ENCODE results near the gene ADGRL2.
"Not testable (repeated sequence)": the region's sequence is repeated elsewhere in the genome, so short reads cannot be mapped to it uniquely, and the experiment has no call there.

The ADGRL2 gene

DNA sequence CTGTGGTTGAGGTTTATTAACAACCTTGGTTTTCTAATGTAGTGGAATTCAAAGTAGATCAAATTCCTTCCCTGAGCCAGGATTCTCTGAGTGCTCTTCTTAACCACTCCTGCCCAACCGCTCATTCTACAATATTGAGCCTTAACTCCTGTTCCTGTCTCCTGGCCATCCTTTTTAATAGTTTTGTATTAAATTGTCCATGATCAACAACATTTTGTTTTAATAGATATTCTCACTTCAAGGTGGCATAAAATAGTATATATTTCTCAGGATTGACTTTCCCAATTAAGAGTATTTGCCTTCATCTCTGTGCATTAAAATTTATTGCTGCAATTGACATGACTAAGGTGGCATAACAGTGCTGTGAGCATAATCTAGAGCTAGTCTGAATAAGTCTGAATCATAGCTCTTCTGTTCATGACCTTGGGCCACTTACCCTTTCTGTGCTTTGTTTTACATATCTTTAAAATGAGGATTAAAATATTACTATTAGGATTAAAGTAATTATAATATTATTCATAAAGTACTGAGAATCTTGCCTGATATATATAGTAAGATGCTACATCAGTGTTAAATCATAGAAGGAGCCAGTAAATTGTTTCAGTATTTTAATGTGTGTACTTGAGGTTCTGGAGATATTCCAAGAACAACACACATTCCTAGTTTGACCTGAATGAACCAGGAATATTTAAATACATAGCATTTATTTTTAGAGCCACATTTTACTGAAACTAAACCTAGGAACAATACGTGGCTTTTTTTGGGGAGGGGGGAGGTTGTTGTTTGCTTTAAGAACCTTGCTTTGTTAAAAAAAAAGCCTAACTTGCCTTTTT, 76.4 kb downstream of the ADGRL2 start:
- Histone ChIP-seq H3K4me1 (no peaks in the 10 kb centered on the region), H3K4me3 (ENCODE audit: low read depth, low read length) (no peak overlapping the region), H3K9me3 (no peaks in the 10 kb centered on the region), H3K27me3 (no peaks in the 10 kb centered on the region), H3K36me3 (no peaks in the 10 kb centered on the region)
- DNase-seq: no peak
- TF ChIP-seq CTCF (IDR thresholded peaks at IDR 0.05; ENCODE audit: low read depth, low read length): no peak

- no peaks in the 10 kb centered on the region for H3K4me1 ChIP-seq
- no peaks in the 10 kb centered on the region for H3K36me3 ChIP-seq
- no peak for TF ChIP-seq CTCF (IDR thresholded peaks at IDR 0.05; ENCODE audit: low read depth, low read length)
- H3K9me3 ChIP-seq: no peaks in the 10 kb centered on the region
- no peak overlapping the region for H3K4me3 ChIP-seq (ENCODE audit: low read depth, low read length)
- no peak for DNase-seq
- H3K27me3 ChIP-seq: no peaks in the 10 kb centered on the region
These were observed 77.2 kb downstream of the ADGRL2 start for GRCh38 chr1:81877940-81878339.

GRCh38 chr1:81878538-81878937, 77.8 kb downstream of the ADGRL2 start:
- no peaks in the 10 kb centered on the region for H3K4me1 ChIP-seq
- DNase-seq: no peak

GRCh38 chr1:81880781-81881180, 80.0 kb downstream of the ADGRL2 start:
- no peak for DNase-seq
- no peak overlapping the region for H3K4me3 ChIP-seq (ENCODE audit: low read depth, low read length)

More at GRCh38 chr1:81878538-81878937, 77.8 kb downstream of the ADGRL2 start:
- H3K27me3 ChIP-seq: no peaks in the 10 kb centered on the region
- H3K36me3 ChIP-seq: no peaks in the 10 kb centered on the region
- TF ChIP-seq CTCF (IDR thresholded peaks at IDR 0.05; ENCODE audit: low read depth, low read length): no peak
- H3K4me3 ChIP-seq (ENCODE audit: low read depth, low read length): no peak overlapping the region
- no peaks in the 10 kb centered on the region for H3K9me3 ChIP-seq

GRCh38 chr1:81885291-81885690, 84.6 kb downstream of the ADGRL2 start:
- no peak for TF ChIP-seq CTCF (IDR thresholded peaks at IDR 0.05; ENCODE audit: low read depth, low read length)
- no peak for DNase-seq
- no peak overlapping the region for H3K4me3 ChIP-seq (ENCODE audit: low read depth, low read length)
- no peaks in the 10 kb centered on the region for H3K9me3 ChIP-seq
- no peaks in the 10 kb centered on the region for H3K4me1 ChIP-seq
- H3K27me3 ChIP-seq: no peaks in the 10 kb centered on the region
- no peaks in the 10 kb centered on the region for H3K36me3 ChIP-seq

More at GRCh38 chr1:81880781-81881180, 80.0 kb downstream of the ADGRL2 start:
- no peak for TF ChIP-seq CTCF (IDR thresholded peaks at IDR 0.05; ENCODE audit: low read depth, low read length)
- Histone ChIP-seq H3K27me3 (no peaks in the 10 kb centered on the region), H3K4me1 (no peaks in the 10 kb centered on the region), H3K9me3 (no peaks in the 10 kb centered on the region), H3K36me3 (no peaks in the 10 kb centered on the region)

GRCh38 chr1:81886292-81886691, 85.6 kb downstream of the ADGRL2 start:
- not testable (repeated sequence) for H3K4me3 ChIP-seq (ENCODE audit: low read depth, low read length); H3K36me3 ChIP-seq; DNase-seq; H3K4me1 ChIP-seq; H3K27me3 ChIP-seq; H3K9me3 ChIP-seq

Measured in BE2C (cell line).